ENCODE data around the gene STAC2. TPM values are rescaled to one million over a fixed set of nuclear protein-coding genes. Genes with fewer than 3 reads are reported as not detected.

The STAC2 gene
- total and polyA plus RNA-seq, 2 of the 13 experiments (the other 11 are each of a cell fraction or from before 2014, with no cell fraction given): not detected

DNA sequence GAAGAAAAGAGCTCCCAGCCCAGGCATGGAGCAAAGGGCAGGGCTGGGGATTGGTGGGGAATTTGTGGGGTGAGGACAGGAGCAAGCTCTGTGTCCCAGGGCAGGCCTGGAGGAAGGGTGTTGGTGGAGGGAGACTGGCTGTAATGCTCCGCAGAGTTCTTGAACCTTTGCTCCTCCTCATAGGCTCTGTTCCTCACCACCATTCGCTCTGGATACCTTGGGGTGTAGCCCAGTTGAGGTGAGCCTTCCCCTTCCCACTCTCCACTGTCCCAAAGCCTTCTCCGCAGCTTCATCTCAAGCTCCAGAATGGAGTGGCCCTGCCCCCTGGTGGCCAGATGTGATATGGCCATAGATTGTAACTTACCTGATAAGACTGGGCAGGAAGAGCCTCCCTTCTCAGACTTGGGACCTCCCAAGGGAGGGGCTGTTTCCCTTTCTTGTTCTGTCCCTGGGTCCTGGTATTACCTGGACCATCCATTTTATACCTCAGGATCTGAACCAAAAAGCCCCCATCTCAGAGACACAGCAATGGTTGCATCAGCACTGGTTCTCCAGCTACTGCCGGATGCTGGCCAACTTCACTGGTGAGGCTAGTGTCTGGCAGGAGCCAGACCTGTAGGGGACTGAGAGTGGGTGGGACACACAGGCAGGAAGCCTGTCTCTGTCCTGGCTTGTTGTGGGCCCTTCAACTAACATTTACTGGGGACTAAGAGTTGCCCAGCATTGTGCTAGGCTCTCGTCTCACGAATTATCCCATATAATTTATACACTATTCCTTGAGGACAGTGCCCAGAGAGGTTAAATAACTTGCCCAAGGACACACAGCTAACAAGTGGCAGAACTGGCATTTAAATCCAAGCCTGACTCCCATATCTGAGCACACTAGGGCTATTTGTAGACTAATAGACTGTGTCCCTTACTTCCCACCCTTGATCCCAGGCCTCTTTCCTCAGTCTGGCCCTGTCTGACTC is 19.1 kb upstream of the STAC2 start (continued):
- TF ChIP-seq, protein P1, sequence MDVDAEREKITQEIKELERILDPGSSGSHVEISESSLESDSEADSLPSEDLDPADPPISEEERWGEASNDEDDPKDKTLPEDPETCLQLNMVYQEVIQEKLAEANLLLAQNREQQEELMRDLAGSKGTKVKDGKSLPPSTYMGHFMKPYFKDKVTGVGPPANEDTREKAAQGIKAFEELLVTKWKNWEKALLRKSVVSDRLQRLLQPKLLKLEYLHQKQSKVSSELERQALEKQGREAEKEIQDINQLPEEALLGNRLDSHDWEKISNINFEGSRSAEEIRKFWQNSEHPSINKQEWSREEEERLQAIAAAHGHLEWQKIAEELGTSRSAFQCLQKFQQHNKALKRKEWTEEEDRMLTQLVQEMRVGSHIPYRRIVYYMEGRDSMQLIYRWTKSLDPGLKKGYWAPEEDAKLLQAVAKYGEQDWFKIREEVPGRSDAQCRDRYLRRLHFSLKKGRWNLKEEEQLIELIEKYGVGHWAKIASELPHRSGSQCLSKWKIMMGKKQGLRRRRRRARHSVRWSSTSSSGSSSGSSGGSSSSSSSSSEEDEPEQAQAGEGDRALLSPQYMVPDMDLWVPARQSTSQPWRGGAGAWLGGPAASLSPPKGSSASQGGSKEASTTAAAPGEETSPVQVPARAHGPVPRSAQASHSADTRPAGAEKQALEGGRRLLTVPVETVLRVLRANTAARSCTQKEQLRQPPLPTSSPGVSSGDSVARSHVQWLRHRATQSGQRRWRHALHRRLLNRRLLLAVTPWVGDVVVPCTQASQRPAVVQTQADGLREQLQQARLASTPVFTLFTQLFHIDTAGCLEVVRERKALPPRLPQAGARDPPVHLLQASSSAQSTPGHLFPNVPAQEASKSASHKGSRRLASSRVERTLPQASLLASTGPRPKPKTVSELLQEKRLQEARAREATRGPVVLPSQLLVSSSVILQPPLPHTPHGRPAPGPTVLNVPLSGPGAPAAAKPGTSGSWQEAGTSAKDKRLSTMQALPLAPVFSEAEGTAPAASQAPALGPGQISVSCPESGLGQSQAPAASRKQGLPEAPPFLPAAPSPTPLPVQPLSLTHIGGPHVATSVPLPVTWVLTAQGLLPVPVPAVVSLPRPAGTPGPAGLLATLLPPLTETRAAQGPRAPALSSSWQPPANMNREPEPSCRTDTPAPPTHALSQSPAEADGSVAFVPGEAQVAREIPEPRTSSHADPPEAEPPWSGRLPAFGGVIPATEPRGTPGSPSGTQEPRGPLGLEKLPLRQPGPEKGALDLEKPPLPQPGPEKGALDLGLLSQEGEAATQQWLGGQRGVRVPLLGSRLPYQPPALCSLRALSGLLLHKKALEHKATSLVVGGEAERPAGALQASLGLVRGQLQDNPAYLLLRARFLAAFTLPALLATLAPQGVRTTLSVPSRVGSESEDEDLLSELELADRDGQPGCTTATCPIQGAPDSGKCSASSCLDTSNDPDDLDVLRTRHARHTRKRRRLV (CRISPR knock-in tag; IDR thresholded peaks at IDR 0.05): no peak
- TF ChIP-seq EZH2 (conservative IDR thresholded peaks at IDR 0.05; ENCODE audit: low read depth, low read length): no peak
- no peak for TF ChIP-seq ZNF343 (CRISPR knock-in tag; IDR thresholded peaks at IDR 0.05)
- peak; percentile 54; the same call in 1 of the 2 replicates for TF ChIP-seq ZNF501 (CRISPR knock-in tag; IDR thresholded peaks at IDR 0.05)
- TF ChIP-seq ARID2 (CRISPR knock-in tag; IDR thresholded peaks at IDR 0.05; ENCODE audit: borderline replicate concordance): no peak
- no peak for TF ChIP-seq MYPOP (CRISPR knock-in tag; IDR thresholded peaks at IDR 0.05)
- TF ChIP-seq NR0B2 (CRISPR knock-in tag; IDR thresholded peaks at IDR 0.05): no peak
- no peak for TF ChIP-seq GFI1 (CRISPR knock-in tag; IDR thresholded peaks at IDR 0.05; ENCODE audit: borderline replicate concordance)
- no peak for TF ChIP-seq HNF4A (CRISPR knock-in tag; IDR thresholded peaks at IDR 0.05)
- TF ChIP-seq SP2 (CRISPR knock-in tag; IDR thresholded peaks at IDR 0.05): no peak
- no peak for TF ChIP-seq RFX5 (IDR thresholded peaks at IDR 0.05; ENCODE audit: low read depth, low read length)
- peak; percentile 29; the same call in 1 of the 2 replicates for TF ChIP-seq TBX2 (CRISPR knock-in tag; IDR thresholded peaks at IDR 0.05; ENCODE audit: borderline replicate concordance)
- no peak for TF ChIP-seq ZNF616 (CRISPR knock-in tag; IDR thresholded peaks at IDR 0.05; ENCODE audit: low read depth)
- no peak for TF ChIP-seq CENPBD1 (CRISPR knock-in tag; IDR thresholded peaks at IDR 0.05; ENCODE audit: borderline replicate concordance, low read depth)
- TF ChIP-seq ZMYM2 (CRISPR knock-in tag; IDR thresholded peaks at IDR 0.05): no peak
- TF ChIP-seq NFE2L2 (IDR thresholded peaks at IDR 0.05; ENCODE audit: low read length): no peak
- TF ChIP-seq PHF5A (CRISPR knock-in tag; IDR thresholded peaks at IDR 0.05; ENCODE audit: low read depth, unreplicated experiment): peak; percentile 69
- no peak for TF ChIP-seq SRSF9 (IDR thresholded peaks at IDR 0.05; ENCODE audit: borderline replicate concordance, insufficient read depth, low read depth, low read length, poor library complexity, severe bottlenecking)
- TF ChIP-seq KDM5B (CRISPR knock-in tag; IDR thresholded peaks at IDR 0.05; ENCODE audit: borderline replicate concordance): peak; percentile 3; the same call in 1 of the 2 replicates
- no peak for TF ChIP-seq KLF16 (CRISPR knock-in tag; IDR thresholded peaks at IDR 0.05)
- no peak for TF ChIP-seq TAF1 (CRISPR knock-in tag; IDR thresholded peaks at IDR 0.05)
- TF ChIP-seq DMAP1 (CRISPR knock-in tag; IDR thresholded peaks at IDR 0.05): no peak
- no peak for TF ChIP-seq ATAD3A (CRISPR knock-in tag; IDR thresholded peaks at IDR 0.05)
